ENCODE measurements around the gene KATNB1. TPM values are rescaled to one million over a fixed set of nuclear protein-coding genes. Genes with fewer than 3 reads are reported as not detected.

The KATNB1 gene
- polyA plus RNA-seq, 4 donors, result 9.6 to 19.3 (median 12.1) TPM

DNA sequence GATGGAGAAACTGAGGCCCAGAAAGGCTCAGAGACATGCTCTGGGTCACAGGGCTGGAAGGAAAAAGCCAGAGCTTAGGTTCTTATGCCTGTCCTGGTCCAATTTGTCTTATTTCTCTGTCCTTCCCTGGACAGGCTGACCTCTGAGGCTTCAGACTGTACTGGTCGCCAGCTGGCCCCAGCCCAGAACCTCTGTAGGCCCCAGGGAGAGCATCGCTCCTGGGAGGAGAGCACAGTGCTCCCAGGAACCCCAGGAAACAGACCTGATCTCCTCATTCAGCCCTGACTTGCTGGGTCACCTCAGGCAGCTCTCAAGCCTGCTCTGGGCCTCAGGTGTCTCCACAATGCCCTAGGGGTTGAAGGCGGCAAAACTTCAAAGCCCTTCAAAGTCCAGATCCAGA, 36.1 kb upstream of the KATNB1 start:
- Histone ChIP-seq H3K4me1 (ENCODE audit: control insufficient read depth in 3 of 3, insufficient read depth in 2 of 3, low read depth in 1 of 3, low read length in 2 of 3) (peaks cover 0 to 29% (median 0%) of the 10 kb centered on the region in 3 donors), H3K36me3 (ENCODE audit: control insufficient read depth in 3 of 3, insufficient read depth in 2 of 3, low read depth in 1 of 3, low read length in 3 of 3) (peaks cover 0 to under 1% (median 0%) of the 10 kb centered on the region in 3 donors), H3K9me3 (ENCODE audit: control insufficient read depth in 2 of 2, insufficient read depth in 1 of 2, low read depth in 1 of 2, low read length in 1 of 2) (no peaks in the 10 kb centered on the region), H3K4me3 (ENCODE audit: low read depth in 1 of 3, low read length in 3 of 3) (no peak overlapping the region), H3K27me3 (ENCODE audit: control insufficient read depth in 3 of 3, insufficient read depth in 3 of 3, low read length in 3 of 3) (no peaks in the 10 kb centered on the region), H3K27ac (ENCODE audit: low read depth in 1 of 3, low read length in 2 of 3) (no peak overlapping the region)
- DNase-seq (no peak), FAIRE-seq (no peak)
- WGBS, 3 donors, result 71 to 87% (median 86%) methylated on average over 3 of the region's 3 CpGs

DNA sequence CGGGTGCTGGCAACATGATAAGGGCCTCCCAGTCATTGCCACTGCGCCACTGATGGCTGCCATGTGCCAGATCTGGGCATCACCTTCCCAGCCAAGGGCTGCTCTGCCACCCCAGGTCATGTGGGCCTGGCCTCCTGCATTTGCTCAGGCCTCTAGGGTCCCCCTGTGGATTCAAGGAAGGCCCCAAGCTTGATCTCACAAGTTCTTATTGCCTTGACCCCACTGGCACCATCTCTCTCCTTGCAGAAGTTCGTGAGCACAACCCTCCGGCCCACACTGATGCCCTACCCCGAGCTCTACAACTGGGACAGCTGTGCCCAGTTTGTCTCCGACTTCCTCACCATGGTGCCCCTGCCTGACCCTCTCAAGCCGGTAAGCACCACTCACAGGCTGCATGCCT, 35.7 kb upstream of the KATNB1 start:
- Histone ChIP-seq H3K27me3 (ENCODE audit: control insufficient read depth in 3 of 3, insufficient read depth in 3 of 3, low read length in 3 of 3) (no peaks in the 10 kb centered on the region), H3K9me3 (ENCODE audit: control insufficient read depth in 2 of 2, insufficient read depth in 1 of 2, low read depth in 1 of 2, low read length in 1 of 2) (no peaks in the 10 kb centered on the region), H3K36me3 (ENCODE audit: control insufficient read depth in 3 of 3, insufficient read depth in 2 of 3, low read depth in 1 of 3, low read length in 3 of 3) (peaks cover 0 to 2% (median 0%) of the 10 kb centered on the region in 3 donors), H3K4me1 (ENCODE audit: control insufficient read depth in 3 of 3, insufficient read depth in 2 of 3, low read depth in 1 of 3, low read length in 2 of 3) (peaks cover 0 to 33% (median 0%) of the 10 kb centered on the region in 3 donors), H3K27ac (ENCODE audit: low read depth in 1 of 3, low read length in 2 of 3) (no peak overlapping the region), H3K4me3 (ENCODE audit: low read depth in 1 of 3, low read length in 3 of 3) (no peak overlapping the region)
- FAIRE-seq (no peak), DNase-seq (no peak)
- 81 to 93% (median 83%) methylated on average over 7 of the region's 7 CpGs for WGBS, 3 donors

DNA sequence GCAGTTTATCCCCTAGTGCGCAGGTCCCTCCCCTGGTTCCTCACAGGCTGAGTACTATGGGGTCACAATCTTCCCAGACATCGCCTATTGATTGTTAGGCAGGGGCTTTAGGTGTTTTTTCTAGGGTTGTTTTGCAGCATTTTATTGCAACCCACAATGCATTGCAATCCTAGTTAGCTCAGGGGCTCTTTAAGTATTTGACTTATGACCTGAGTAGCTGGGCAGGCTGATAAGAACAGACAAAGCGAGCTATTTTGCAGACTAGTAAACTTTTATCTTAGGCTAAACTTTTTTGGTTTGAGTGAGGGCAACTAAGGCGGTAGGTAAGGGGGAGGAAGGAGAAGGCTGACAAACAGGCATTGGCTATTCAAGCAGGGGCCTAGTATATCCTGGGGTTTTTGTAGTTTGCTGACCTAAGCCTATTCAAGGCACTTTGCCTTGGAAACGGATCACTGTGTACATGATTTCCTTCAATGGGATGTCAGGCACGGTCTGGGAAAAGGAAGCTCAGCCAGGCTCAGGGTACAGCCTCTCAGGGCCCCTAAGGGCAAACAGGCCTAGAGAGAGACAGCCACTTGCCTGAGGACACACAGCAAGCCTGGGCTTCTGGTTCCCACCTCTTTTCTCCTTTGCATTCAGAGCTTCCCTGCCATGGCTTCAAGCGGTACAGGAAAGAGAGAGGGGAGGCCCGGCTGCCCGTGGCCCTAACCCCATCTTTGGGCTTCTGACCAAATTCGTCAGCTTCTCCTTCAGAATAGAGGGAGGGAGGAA, 34.6 kb upstream of the KATNB1 start:
- FAIRE-seq, result no peak
- Histone ChIP-seq H3K4me1 (ENCODE audit: control insufficient read depth in 3 of 3, insufficient read depth in 2 of 3, low read depth in 1 of 3, low read length in 2 of 3) (peaks cover 0 to 35% (median 0%) of the 10 kb centered on the region in 3 donors), H3K36me3 (ENCODE audit: control insufficient read depth in 3 of 3, insufficient read depth in 2 of 3, low read depth in 1 of 3, low read length in 3 of 3) (peaks cover 0 to 2% (median 0%) of the 10 kb centered on the region in 3 donors), H3K27ac (ENCODE audit: low read depth in 1 of 3, low read length in 2 of 3) (peak overlapping the region in 1 of 3 donors; percentile 61), H3K27me3 (ENCODE audit: control insufficient read depth in 3 of 3, insufficient read depth in 3 of 3, low read length in 3 of 3) (no peaks in the 10 kb centered on the region), H3K9me3 (ENCODE audit: control insufficient read depth in 2 of 2, insufficient read depth in 1 of 2, low read depth in 1 of 2, low read length in 1 of 2) (no peaks in the 10 kb centered on the region), H3K4me3 (ENCODE audit: low read depth in 1 of 3, low read length in 3 of 3) (no peak overlapping the region)
- DNase-seq, result peak in 1 of 2 donors; percentile 62
- 27 to 57% (median 44%) methylated on average over 10 of the region's 10 CpGs for WGBS, 3 donors

DNA sequence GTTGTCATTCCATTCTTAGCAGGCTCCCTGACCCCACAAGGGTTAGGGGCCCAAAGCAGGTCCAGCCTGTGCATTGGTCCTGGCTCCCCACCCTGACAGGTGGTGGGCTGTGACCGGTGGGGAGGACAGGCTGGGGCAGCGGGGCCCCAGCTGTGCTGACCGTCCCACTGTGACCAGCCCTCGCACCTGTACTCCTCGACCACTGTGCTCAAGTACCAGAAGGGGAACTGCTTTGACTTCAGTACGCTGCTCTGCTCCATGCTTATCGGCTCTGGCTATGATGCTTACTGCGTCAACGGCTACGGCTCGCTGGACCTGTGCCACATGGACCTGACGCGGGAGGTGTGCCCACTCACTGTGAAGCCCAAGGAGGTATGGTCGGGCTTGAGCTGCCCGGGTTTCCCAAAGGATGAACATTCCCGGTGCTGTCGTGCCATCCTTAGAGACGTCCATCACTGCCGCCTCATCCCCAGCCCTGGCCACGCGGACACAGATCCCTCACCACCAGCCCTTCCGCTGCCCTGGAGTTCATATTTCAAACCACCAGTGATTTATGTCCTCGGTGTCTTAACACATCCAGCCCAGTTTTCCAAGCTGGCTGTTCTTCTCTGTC, 33.7 kb upstream of the KATNB1 start:
- WGBS, 3 donors, result 80 to 92% (median 88%) methylated on average over 23 of the region's 23 CpGs
- no peaks in the 10 kb centered on the region for H3K27me3 ChIP-seq (ENCODE audit: control insufficient read depth in 3 of 3, insufficient read depth in 3 of 3, low read length in 3 of 3)
- H3K4me1 ChIP-seq (ENCODE audit: control insufficient read depth in 3 of 3, insufficient read depth in 2 of 3, low read depth in 1 of 3, low read length in 2 of 3), result peaks cover 0 to 35% (median 0%) of the 10 kb centered on the region in 3 donors
- no peaks in the 10 kb centered on the region for H3K9me3 ChIP-seq (ENCODE audit: control insufficient read depth in 2 of 2, insufficient read depth in 1 of 2, low read depth in 1 of 2, low read length in 1 of 2)
- FAIRE-seq (no peak), DNase-seq (no peak)
- no peak overlapping the region for H3K4me3 ChIP-seq (ENCODE audit: low read depth in 1 of 3, low read length in 3 of 3)
- H3K36me3 ChIP-seq (ENCODE audit: control insufficient read depth in 3 of 3, insufficient read depth in 2 of 3, low read depth in 1 of 3, low read length in 3 of 3), result peaks cover 0 to 2% (median 0%) of the 10 kb centered on the region in 3 donors
- no peak overlapping the region for H3K27ac ChIP-seq (ENCODE audit: low read depth in 1 of 3, low read length in 2 of 3)

DNA sequence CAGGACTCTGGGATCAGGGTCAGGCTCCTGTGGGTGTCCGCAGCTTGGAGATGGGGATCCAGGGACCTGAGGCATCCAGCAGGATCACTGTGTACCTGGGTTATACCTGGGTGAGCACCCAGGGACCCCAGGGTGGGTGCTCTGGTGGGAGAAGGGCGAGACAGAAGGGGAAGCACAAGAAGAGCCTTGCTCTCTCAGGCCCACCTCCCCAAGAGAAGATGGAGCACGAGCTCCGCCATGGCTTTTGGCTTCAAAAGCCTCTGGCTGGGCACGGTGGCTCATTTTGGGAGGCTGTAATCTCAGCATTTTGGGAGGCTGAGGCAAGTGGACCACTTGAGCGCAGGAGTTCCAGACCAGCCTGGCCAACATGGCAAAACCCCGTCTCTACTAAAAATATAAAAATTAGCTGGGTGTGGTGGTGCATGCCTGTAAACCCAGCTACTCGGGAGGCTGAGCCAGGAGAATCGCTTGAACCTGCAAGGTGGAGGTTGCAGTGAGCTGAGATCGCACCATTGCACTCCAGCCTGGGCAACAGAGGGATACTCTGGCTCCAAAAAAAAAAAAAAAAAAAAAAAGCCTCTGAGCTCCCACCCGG, 32.1 kb upstream of the KATNB1 start:
- peaks cover 0 to 35% (median 0%) of the 10 kb centered on the region in 3 donors for H3K4me1 ChIP-seq (ENCODE audit: control insufficient read depth in 3 of 3, insufficient read depth in 2 of 3, low read depth in 1 of 3, low read length in 2 of 3)
- FAIRE-seq (no peak), DNase-seq (no peak)
- H3K9me3 ChIP-seq (ENCODE audit: control insufficient read depth in 2 of 2, insufficient read depth in 1 of 2, low read depth in 1 of 2, low read length in 1 of 2), result no peaks in the 10 kb centered on the region
- peaks cover 0 to 2% (median 0%) of the 10 kb centered on the region in 3 donors for H3K36me3 ChIP-seq (ENCODE audit: control insufficient read depth in 3 of 3, insufficient read depth in 2 of 3, low read depth in 1 of 3, low read length in 3 of 3)
- WGBS, 3 donors, result 56 to 79% (median 63%) methylated on average over 11 of the region's 11 CpGs
- no peaks in the 10 kb centered on the region for H3K27me3 ChIP-seq (ENCODE audit: control insufficient read depth in 3 of 3, insufficient read depth in 3 of 3, low read length in 3 of 3)
- no peak overlapping the region for H3K27ac ChIP-seq (ENCODE audit: low read depth in 1 of 3, low read length in 2 of 3)
- H3K4me3 ChIP-seq (ENCODE audit: low read depth in 1 of 3, low read length in 3 of 3), result no peak overlapping the region

DNA sequence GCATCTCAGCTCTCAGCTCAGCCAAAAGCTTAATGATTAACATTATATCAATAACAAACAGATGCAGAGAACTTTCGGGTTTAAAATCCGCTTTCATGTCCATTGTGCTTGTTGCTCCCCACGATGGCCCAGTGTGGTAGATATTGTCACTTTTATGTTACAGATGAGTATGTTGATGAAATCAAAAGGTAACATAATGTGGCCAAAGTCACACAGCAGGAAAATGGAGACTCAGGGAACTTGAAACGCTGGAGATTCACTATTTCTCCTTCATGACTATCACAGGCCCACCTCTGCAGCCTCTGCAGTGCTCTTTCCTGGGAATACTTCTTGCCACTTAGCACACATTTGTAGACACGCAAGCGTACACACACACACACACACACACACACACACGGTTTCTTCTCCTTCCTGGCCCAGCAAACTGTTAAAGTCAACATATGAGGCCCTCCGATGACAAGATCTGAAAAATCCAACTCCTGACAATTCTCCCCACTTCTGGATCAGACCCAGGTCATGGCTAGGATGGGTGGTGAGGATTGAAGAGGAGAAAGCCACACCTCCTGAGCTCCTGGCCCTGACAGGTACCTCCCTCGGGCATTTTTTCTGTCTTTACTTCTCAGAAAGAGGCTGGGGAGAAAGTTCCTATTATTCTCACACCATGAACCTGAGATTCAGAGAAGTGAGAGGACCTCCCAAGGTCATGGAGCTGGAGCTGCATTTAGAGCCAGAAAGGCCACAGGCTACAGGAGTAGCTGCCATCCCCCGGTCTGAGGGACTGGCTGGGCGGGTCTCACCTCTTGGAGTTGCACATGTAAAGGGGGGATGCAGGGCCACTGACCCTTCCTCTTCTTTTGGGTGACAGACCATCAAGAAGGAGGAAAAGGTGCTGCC, 31.3 kb upstream of the KATNB1 start:
- Histone ChIP-seq H3K4me3 (ENCODE audit: low read depth in 1 of 3, low read length in 3 of 3) (no peak overlapping the region), H3K9me3 (ENCODE audit: control insufficient read depth in 2 of 2, insufficient read depth in 1 of 2, low read depth in 1 of 2, low read length in 1 of 2) (no peaks in the 10 kb centered on the region), H3K27ac (ENCODE audit: low read depth in 1 of 3, low read length in 2 of 3) (peak overlapping the region in 1 of 3 donors; percentile 33), H3K4me1 (ENCODE audit: control insufficient read depth in 3 of 3, insufficient read depth in 2 of 3, low read depth in 1 of 3, low read length in 2 of 3) (peaks cover 0 to 35% (median 0%) of the 10 kb centered on the region in 3 donors), H3K27me3 (ENCODE audit: control insufficient read depth in 3 of 3, insufficient read depth in 3 of 3, low read length in 3 of 3) (no peaks in the 10 kb centered on the region), H3K36me3 (ENCODE audit: control insufficient read depth in 3 of 3, insufficient read depth in 2 of 3, low read depth in 1 of 3, low read length in 3 of 3) (peaks cover 0 to 2% (median 0%) of the 10 kb centered on the region in 3 donors)
- WGBS, 3 donors, result 24 to 54% (median 37%) methylated on average over 11 of the region's 11 CpGs
- peak in 1 of 2 donors; percentile 36 for DNase-seq
- FAIRE-seq, result no peak

DNA sequence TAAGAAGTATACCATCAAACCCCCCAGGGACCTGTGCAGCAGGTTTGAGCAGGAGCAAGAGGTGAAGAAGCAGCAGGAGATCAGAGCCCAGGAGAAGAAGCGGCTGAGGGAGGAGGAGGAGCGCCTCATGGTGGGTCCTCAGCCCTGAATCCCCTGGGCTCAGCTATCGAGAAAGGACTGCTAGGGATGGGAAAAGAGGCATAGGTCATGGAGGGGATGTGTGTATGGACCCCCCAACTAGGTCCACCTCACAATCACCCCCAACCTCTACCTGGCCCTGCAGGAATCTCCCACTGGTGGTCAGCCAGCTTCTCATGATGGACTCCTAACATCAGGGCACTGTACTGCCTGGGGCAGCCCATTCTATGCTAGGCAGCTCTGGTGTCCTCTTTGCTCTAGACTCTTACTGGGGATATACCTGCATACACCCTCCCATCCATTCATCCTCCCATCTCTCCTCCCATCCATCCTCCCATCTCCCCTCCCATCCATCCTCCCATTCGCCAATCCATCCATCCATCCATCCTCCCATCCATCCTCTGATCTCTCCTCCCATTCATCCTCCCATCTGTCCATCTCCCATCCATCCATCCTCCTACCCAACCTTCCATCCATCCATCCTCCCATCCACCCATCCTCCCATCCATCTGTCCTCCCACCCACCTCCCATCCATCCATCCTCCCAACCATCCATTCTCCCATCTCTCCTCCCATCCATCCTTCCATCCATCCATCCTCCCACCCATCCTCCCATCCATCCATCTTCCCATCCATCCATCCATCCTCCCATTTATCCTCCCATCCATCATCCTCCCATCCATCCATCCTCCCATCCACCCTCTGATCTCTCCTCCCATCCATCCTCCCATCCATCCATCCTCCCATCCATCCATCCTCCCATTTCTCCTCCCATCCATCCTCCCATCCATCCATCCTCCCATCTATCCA, 30.4 kb upstream of the KATNB1 start:
- 80 to 92% (median 91%) methylated on average over 4 of the region's 4 CpGs for WGBS, 3 donors
- DNase-seq, result no peak

More for the DNA sequence above, 30.4 kb upstream of the KATNB1 start:
- H3K36me3 ChIP-seq (ENCODE audit: control insufficient read depth in 3 of 3, insufficient read depth in 2 of 3, low read depth in 1 of 3, low read length in 3 of 3), result peaks cover 0 to 2% (median 0%) of the 10 kb centered on the region in 3 donors
- no peak for FAIRE-seq
- no peaks in the 10 kb centered on the region for H3K27me3 ChIP-seq (ENCODE audit: control insufficient read depth in 3 of 3, insufficient read depth in 3 of 3, low read length in 3 of 3)
- H3K4me3 ChIP-seq (ENCODE audit: low read depth in 1 of 3, low read length in 3 of 3), result no peak overlapping the region
- no peaks in the 10 kb centered on the region for H3K9me3 ChIP-seq (ENCODE audit: control insufficient read depth in 2 of 2, insufficient read depth in 1 of 2, low read depth in 1 of 2, low read length in 1 of 2)
- H3K27ac ChIP-seq (ENCODE audit: low read depth in 1 of 3, low read length in 2 of 3), result no peak overlapping the region
- H3K4me1 ChIP-seq (ENCODE audit: control insufficient read depth in 3 of 3, insufficient read depth in 2 of 3, low read depth in 1 of 3, low read length in 2 of 3), result peaks cover 0 to 35% (median 0%) of the 10 kb centered on the region in 3 donors
